ENCODE results near the gene FN1. TPM values are rescaled to one million over a fixed set of nuclear protein-coding genes. Genes with fewer than 3 reads are reported as not detected.
A peak's percentile ranks its signal among the peaks of the same experiment; 100 is the strongest.

FN1 gene
- total and polyA plus RNA-seq, 2 experiments from 2014 or later, result 240 to 241 TPM

DNA sequence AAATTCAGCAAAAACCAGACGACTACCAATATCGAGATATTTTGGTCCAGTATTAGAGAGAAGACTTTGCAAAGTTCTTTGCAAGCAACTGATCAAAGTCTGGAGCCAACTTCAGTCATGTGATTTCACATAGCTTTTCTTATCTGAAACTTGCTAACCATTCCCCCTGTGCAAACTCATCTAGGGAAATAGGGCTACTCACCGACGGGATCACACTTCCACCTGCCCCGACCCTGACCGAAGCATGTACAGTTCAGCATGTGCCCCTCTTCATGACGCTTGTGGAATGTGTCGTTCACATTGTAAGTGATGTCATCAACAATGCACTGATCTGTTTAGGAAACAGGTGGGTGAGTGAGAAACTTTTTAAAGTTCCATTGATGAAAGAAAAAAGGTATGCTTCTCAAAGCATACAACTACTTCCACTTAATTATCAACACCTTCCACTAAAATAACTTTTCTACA lies 15.4 kb downstream of the FN1 start:
- TF ChIP-seq, protein P1, sequence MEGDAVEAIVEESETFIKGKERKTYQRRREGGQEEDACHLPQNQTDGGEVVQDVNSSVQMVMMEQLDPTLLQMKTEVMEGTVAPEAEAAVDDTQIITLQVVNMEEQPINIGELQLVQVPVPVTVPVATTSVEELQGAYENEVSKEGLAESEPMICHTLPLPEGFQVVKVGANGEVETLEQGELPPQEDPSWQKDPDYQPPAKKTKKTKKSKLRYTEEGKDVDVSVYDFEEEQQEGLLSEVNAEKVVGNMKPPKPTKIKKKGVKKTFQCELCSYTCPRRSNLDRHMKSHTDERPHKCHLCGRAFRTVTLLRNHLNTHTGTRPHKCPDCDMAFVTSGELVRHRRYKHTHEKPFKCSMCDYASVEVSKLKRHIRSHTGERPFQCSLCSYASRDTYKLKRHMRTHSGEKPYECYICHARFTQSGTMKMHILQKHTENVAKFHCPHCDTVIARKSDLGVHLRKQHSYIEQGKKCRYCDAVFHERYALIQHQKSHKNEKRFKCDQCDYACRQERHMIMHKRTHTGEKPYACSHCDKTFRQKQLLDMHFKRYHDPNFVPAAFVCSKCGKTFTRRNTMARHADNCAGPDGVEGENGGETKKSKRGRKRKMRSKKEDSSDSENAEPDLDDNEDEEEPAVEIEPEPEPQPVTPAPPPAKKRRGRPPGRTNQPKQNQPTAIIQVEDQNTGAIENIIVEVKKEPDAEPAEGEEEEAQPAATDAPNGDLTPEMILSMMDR (IDR thresholded peaks at IDR 0.05; ENCODE audit: low read depth, low read length), result no peak
- Histone ChIP-seq H3K27ac (no peak overlapping the region), H3K27me3 (no peaks in the 10 kb centered on the region), H3K9me3 (ENCODE audit: low read depth) (no peaks in the 10 kb centered on the region), H3K36me3 (peaks cover 13% of the 10 kb centered on the region), H3K4me3 (no peak overlapping the region), H3K4me1 (ENCODE audit: low read depth) (peaks cover 13% of the 10 kb centered on the region)
- peak; percentile 10 to 57 for DNase-seq (ENCODE audit: low read depth in 1 of 2, low spot score in 1 of 2)

DNA sequence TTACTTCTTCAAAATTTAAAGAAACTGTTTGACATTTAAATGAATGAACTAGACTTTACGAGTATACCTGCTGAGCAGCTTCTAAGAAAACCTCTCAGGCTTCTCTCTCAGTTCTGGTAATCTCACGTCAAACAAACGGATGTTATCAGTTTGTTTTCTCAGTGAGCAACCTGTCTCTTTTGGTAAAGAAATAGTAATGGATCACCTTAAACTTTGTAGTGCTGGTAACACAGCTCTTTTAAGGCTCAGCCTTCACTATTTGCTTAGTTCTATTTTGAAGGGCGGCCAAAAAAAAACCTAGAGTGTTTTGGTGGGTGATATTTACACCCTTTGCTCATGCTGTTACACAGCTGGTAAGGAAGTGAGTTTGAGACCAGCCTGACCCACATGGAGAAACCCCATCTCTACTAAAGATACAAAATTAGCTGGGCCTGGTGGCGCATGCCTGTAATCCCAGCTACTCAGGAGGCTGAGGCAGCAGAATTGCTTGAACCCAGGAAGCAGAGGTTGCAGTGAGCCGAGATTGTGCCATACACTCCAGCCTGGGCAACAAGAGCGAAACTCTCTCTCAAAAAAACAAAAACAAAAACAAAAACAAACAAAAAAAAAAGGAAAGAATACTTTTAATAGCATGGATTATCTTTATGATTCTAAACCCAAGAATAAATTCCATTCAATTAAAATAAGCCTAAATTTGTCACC lies 15.9 kb downstream of the FN1 start:
- no peaks in the 10 kb centered on the region for H3K27me3 ChIP-seq
- H3K36me3 ChIP-seq, result peaks cover 11% of the 10 kb centered on the region
- no peak overlapping the region for H3K27ac ChIP-seq
- H3K4me3 ChIP-seq, result no peak overlapping the region
- no peaks in the 10 kb centered on the region for H3K9me3 ChIP-seq (ENCODE audit: low read depth)
- TF ChIP-seq, protein P1 (IDR thresholded peaks at IDR 0.05; ENCODE audit: low read depth, low read length), result no peak
- peaks cover 18% of the 10 kb centered on the region for H3K4me1 ChIP-seq (ENCODE audit: low read depth)
- DNase-seq (ENCODE audit: low read depth in 1 of 2, low spot score in 1 of 2), result peak in 1 of 2 donors; percentile 22

DNA sequence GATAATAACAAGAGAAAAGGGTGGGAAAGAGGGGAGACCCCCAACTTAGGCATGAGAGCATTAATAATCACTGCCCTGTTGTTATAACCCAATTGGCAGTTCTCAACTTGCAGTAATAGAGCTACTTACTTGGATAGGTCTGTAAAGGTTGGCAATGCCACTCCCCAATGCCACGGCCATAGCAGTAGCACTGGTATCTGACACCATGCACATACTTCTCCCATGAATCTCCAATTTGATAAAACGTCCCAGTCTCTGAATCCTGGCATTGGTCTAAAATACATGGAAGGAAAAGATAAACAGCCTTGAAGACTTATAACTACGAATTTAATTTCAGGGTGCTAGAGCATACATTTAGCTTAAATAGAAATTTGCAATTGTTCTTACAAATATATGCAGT lies 16.8 kb downstream of the FN1 start:
- peak in 1 of 2 donors; percentile 57 for DNase-seq (ENCODE audit: low read depth in 1 of 2, low spot score in 1 of 2)
- no peaks in the 10 kb centered on the region for H3K27me3 ChIP-seq
- H3K4me3 ChIP-seq, result no peak overlapping the region
- H3K9me3 ChIP-seq (ENCODE audit: low read depth), result no peaks in the 10 kb centered on the region
- peaks cover 23% of the 10 kb centered on the region for H3K4me1 ChIP-seq (ENCODE audit: low read depth)
- H3K36me3 ChIP-seq, result peaks cover 14% of the 10 kb centered on the region
- TF ChIP-seq, protein P1 (IDR thresholded peaks at IDR 0.05; ENCODE audit: low read depth, low read length), result no peak
- H3K27ac ChIP-seq, result no peak overlapping the region

DNA sequence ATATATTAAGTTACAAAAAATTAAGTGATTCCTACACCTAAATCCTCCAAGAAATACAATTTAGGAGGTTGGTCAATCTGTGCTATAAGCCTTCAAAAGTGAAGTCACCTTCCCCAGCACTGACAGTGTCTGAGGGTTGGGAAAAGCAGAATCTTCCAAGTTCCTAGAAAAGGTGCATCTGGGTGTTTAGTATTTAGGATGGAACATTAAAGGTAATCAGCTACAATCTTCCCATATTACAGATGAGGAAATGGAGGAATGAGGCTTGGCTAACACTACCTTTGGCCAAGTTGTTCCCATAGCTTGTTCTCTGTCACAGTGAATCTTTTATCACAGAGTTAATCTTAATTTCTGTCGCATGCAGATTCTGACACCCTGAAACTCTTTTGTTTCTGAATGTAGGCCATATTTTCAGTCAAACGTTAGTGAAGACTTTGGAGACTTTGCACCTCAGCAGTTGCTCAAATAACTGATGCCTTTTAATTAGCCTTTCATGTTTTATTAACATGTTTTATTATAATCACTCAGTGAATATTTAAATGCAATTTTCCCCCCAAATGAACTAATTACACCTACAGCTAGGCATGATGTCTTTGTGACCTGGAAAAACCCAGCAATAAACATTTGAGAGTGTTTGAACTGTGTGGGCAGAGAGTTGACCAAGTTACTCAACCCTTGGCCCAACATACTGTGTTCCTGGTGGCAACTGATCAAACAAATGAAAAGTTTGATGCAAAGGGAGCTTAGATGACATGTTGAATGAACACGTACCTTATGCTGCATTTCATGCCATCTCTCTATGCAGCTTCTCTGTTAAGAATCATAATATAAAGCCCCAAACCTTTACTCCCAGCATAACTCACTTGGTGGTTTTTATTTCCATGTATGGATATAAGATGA lies 17.6 kb downstream of the FN1 start:
- H3K27me3 ChIP-seq, result no peaks in the 10 kb centered on the region
- peaks cover 23% of the 10 kb centered on the region for H3K4me1 ChIP-seq (ENCODE audit: low read depth)
- no peaks in the 10 kb centered on the region for H3K9me3 ChIP-seq (ENCODE audit: low read depth)
- peak in 1 of 2 donors; percentile 64 for DNase-seq (ENCODE audit: low read depth in 1 of 2, low spot score in 1 of 2)
- no peak overlapping the region for H3K4me3 ChIP-seq
- TF ChIP-seq, protein P1 (IDR thresholded peaks at IDR 0.05; ENCODE audit: low read depth, low read length), result no peak
- H3K27ac ChIP-seq, result peak overlapping the region; percentile 68
- peaks cover 16% of the 10 kb centered on the region for H3K36me3 ChIP-seq

DNA sequence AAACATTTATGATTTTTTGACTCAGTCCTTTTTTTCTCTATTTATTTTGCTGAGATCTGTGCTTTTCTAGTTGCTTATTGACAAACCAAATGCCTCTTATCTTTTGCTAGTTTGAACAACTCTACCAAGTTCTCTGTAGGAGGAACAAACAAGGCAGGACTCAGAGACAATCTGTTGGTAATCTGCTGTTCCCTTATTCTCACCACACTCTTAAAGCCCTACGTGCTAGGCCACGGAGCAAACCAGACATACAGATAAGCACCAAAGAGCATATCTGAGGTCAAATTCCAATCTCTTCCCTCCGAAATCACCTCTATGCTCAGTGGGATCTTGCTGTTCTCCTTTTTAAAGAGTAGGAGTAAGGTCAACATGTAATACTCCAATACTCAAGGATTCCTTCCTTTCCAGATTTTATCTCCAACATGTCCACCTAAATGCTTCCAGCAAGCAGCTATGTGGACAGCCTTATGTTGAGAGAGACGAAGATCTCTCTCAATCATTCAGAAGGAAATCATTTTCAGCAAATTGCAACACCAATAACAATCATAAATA lies 18.4 kb downstream of the FN1 start:
- Histone ChIP-seq H3K27ac (peak overlapping the region; percentile 68), H3K27me3 (no peaks in the 10 kb centered on the region), H3K36me3 (peaks cover 9% of the 10 kb centered on the region), H3K9me3 (ENCODE audit: low read depth) (no peaks in the 10 kb centered on the region), H3K4me1 (ENCODE audit: low read depth) (peaks cover 23% of the 10 kb centered on the region), H3K4me3 (no peak overlapping the region)
- TF ChIP-seq, protein P1 (IDR thresholded peaks at IDR 0.05; ENCODE audit: low read depth, low read length), result no peak
- peak; percentile 28 to 67 for DNase-seq (ENCODE audit: low read depth in 1 of 2, low spot score in 1 of 2)
